Hepatocyte (in vitro differentiated cells): Measurements from ENCODE around the gene TBC1D32.
"Not testable (repeated sequence)": the region's sequence is repeated elsewhere in the genome, so short reads cannot be mapped to it uniquely, and the experiment has no call there.

Experiments
- CTCF ChIP-seq: fragments of 200-600 bp; sonication (generic); IDR thresholded peaks from 2 replicates; pipeline ENCODE4 v1.5.1; 2016; ENCODE audit warnings: antibody characterized with exemption, mild to moderate bottlenecking; ENCODE audit not compliant: poor library complexity
- EZH2 ChIP-seq: fragments of 200-600 bp; sonication (generic); IDR thresholded peaks from 2 replicates; pipeline ENCODE4 v1.6.1; 2016; ENCODE audit warnings: antibody characterized with exemption, mild to moderate bottlenecking, borderline replicate concordance
- EZH2phosphoT487 ChIP-seq: fragments of 200-600 bp; sonication (generic); IDR thresholded peaks from one replicate; pipeline ENCODE4 v1.6.1; 2018; ENCODE audit warnings: antibody characterized with exemption, mild to moderate bottlenecking, low read depth, moderate library complexity; ENCODE audit not compliant: unreplicated experiment, severe bottlenecking

- TF ChIP-seq CTCF, EZH2, EZH2phosphoT487: not testable (repeated sequence)
These were observed 289.4 kb downstream of the TBC1D32 start for GRCh38 chr6:121044905-121045304.
